Measurements from ENCODE around the gene KCNAB1. TPM values are rescaled to one million over a fixed set of nuclear protein-coding genes. Genes with fewer than 3 reads are reported as not detected.

The KCNAB1 gene
- total RNA-seq, 2 donors from 2014 or later: 0.07 to 0.74 TPM

DNA sequence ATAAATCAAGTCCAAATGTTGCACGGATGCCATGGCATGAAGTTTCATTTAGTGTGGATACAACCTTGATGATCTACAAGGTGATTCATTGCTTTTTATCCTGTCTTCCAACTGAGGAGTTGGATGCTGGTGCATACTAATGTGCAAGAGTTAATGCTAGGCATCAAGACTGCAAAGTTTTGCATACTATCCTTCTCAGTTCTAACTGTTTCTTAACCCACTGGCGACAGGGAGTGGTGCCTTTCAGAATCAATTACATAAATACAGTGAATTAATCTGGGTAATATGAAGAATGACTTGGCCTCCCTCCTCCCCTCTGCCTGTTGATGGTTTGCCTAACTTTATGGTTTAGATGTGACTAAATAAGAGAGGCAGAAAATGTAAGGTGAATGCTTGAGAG, 43.5 kb downstream of the KCNAB1 start:
- DNase-seq: no peak
- Histone ChIP-seq H3K4me1 (no peaks in the 10 kb centered on the region), H3K9me3 (no peaks in the 10 kb centered on the region), H3K27me3 (no peaks in the 10 kb centered on the region), H3K27ac (no peak overlapping the region), H3K4me3 (no peak overlapping the region), H3K36me3 (no peaks in the 10 kb centered on the region), H3K9ac (ENCODE audit: low read depth in 2 of 2, low read length in 2 of 2) (no peak overlapping the region)
- intact Hi-C loops (cut with DNase I): no loop called here
- TF ChIP-seq, protein P1, sequence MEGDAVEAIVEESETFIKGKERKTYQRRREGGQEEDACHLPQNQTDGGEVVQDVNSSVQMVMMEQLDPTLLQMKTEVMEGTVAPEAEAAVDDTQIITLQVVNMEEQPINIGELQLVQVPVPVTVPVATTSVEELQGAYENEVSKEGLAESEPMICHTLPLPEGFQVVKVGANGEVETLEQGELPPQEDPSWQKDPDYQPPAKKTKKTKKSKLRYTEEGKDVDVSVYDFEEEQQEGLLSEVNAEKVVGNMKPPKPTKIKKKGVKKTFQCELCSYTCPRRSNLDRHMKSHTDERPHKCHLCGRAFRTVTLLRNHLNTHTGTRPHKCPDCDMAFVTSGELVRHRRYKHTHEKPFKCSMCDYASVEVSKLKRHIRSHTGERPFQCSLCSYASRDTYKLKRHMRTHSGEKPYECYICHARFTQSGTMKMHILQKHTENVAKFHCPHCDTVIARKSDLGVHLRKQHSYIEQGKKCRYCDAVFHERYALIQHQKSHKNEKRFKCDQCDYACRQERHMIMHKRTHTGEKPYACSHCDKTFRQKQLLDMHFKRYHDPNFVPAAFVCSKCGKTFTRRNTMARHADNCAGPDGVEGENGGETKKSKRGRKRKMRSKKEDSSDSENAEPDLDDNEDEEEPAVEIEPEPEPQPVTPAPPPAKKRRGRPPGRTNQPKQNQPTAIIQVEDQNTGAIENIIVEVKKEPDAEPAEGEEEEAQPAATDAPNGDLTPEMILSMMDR (IDR thresholded peaks at IDR 0.05): no peak

DNA sequence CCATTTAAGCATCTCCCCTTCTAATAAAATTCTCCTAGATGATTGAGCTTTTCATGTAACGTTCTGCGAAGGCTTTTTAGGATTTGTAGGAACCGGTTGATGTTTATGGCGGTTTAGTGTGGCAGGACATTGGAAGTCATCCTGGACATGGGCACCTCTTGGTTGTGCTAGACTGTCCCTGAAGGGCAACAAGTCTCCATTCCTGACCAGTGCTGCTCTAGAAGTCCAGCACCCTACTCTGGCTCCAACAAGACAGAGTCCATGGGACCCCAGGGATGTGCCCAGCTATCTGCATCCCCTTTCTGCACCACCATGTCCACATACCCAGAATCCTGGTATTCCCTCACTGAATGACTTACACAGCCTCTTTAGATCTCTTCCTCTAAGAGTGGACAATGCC, 46.4 kb downstream of the KCNAB1 start:
- no peak for DNase-seq
- Histone ChIP-seq H3K27me3 (no peaks in the 10 kb centered on the region), H3K9ac (ENCODE audit: low read depth in 2 of 2, low read length in 2 of 2) (no peak overlapping the region), H3K36me3 (no peaks in the 10 kb centered on the region), H3K4me1 (no peaks in the 10 kb centered on the region), H3K9me3 (no peaks in the 10 kb centered on the region), H3K27ac (no peak overlapping the region), H3K4me3 (no peak overlapping the region)
- intact Hi-C loops (cut with DNase I): no loop called here
- TF ChIP-seq, protein P1 (IDR thresholded peaks at IDR 0.05): no peak

DNA sequence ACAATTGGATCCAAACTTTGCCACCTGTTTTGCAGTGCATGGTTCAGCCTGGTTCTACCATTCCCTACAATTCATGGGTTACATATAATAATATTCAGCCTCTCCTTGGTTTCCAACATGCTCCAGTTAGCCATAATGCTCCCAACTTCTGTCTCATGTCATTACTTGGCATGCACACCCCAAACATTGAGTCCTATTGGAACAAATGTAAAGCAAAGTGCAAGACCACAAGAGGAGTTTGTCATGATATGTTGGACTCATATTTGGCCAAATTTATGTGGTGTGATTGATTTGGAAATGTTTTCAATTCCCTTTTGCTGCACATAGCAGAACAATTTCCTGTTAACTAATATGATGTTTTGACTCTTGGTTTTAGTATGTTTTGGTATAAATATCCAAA, 50.2 kb downstream of the KCNAB1 start:
- no peaks in the 10 kb centered on the region for H3K9me3 ChIP-seq
- intact Hi-C loops (cut with DNase I): no loop called here
- no peaks in the 10 kb centered on the region for H3K27me3 ChIP-seq
- no peak overlapping the region for H3K9ac ChIP-seq (ENCODE audit: low read depth in 2 of 2, low read length in 2 of 2)
- H3K27ac ChIP-seq: no peak overlapping the region
- no peaks in the 10 kb centered on the region for H3K36me3 ChIP-seq
- no peak for DNase-seq
- TF ChIP-seq, protein P1 (IDR thresholded peaks at IDR 0.05): no peak
- no peaks in the 10 kb centered on the region for H3K4me1 ChIP-seq
- no peak overlapping the region for H3K4me3 ChIP-seq

DNA sequence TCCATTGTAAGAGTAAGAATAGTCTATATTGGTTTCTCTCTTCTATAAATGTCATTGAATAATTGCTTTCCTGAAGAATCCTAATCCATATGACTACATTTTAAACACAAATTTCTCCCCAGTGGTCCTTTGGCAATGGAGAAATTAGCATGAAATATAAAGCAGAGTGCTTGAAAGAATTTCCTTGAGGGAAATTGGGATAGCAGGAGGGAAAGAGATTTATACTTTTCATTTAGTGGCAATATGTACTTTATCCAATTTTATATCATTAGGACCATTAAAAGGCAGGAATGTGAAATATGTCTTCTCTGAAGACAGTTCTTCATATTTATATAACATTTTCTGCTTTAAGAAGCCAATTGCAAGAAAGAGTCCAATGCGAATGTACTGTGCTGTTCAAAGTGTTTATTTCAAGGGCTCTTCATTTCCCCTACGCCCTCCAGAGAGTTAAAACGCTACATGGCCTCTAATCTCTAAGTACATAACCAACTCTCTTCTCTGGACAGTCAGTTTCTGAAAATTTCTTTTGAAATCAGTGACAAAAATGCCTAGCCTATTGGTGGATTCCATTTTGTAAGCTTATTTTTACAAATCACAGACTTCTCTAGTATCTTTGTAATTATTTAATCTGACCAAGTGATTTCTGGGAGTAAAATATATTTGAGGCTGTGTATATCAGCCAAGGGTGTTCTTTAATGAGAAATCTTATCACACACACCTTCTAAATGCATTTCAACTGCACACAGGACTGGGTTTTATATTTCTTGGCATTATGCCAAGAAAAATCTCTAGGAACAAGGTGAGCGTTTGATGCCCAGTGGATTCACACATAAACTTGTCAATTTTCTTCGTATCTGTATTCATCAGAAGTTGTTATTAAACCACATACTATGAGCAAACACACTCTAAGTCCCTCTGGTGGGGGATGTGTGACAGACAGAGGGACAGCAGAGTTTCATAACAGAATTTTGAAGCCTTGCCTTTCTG, 51.2 kb downstream of the KCNAB1 start:
- TF ChIP-seq, protein P1 (IDR thresholded peaks at IDR 0.05): no peak
- H3K27me3 ChIP-seq: no peaks in the 10 kb centered on the region
- no peaks in the 10 kb centered on the region for H3K36me3 ChIP-seq
- DNase-seq: no peak
- no peak overlapping the region for H3K9ac ChIP-seq (ENCODE audit: low read depth in 2 of 2, low read length in 2 of 2)
- H3K4me1 ChIP-seq: no peaks in the 10 kb centered on the region
- no peak overlapping the region for H3K4me3 ChIP-seq
- intact Hi-C loops (cut with DNase I): no loop called here
- H3K9me3 ChIP-seq: no peaks in the 10 kb centered on the region
- no peak overlapping the region for H3K27ac ChIP-seq

DNA sequence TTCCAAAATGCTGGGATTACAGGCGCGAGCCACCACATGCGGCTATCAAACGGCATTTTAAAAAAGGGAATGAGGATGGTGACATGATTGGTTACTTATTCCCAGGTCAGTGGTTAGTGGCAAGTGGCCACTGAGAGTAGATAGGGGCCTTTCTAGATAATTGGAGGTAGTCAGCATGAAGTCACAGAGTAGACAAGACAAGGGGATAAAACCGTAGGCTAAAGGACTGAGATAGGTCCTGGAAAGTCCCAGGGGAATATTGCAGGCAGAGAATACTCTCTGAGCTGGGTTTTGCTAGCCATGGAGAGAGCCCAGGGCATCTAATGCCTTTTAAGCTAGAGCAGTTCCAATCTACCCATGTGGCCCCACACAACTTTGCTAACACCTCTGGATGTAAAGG, 52.2 kb downstream of the KCNAB1 start:
- no peak overlapping the region for H3K27ac ChIP-seq
- H3K4me3 ChIP-seq: no peak overlapping the region
- no peak for DNase-seq
- no peaks in the 10 kb centered on the region for H3K27me3 ChIP-seq
- H3K36me3 ChIP-seq: no peaks in the 10 kb centered on the region
- H3K9ac ChIP-seq (ENCODE audit: low read depth in 2 of 2, low read length in 2 of 2): no peak overlapping the region
- H3K9me3 ChIP-seq: no peaks in the 10 kb centered on the region
- intact Hi-C loops (cut with DNase I): no loop called here
- H3K4me1 ChIP-seq: no peaks in the 10 kb centered on the region
- TF ChIP-seq, protein P1 (IDR thresholded peaks at IDR 0.05): no peak

All from colonic mucosa (tissue), 4 donors.